OCI-LY1 (cell line): ENCODE results near the gene DCAF5.

Experiments
- H2AFZ ChIP-seq: fragments of 200-600 bp; sonication (generic), shearing (Covaris generic); 2 replicates; pipeline ENCODE4 v1.6.0; 2014; ENCODE audit warnings: antibody characterized with exemption, mild to moderate bottlenecking, low read length
- H3F3A ChIP-seq: fragments of 200-600 bp; sonication (generic), shearing (Covaris generic); 2 replicates; pipeline ENCODE4 v1.6.0; 2014; ENCODE audit warnings: mild to moderate bottlenecking, antibody characterized with exemption, low read length, moderate library complexity; ENCODE audit not compliant: insufficient read depth
- H3K27ac ChIP-seq: fragments of 200-600 bp; sonication (generic); 2 replicates; pipeline ENCODE4 v1.5.1; 2014; ENCODE audit warnings: low read length, mixed run types, mild to moderate bottlenecking, low read depth; ENCODE audit not compliant: poor library complexity, severe bottlenecking
- H3K27me3 ChIP-seq: fragments of 200-600 bp; sonication (generic); 2 replicates; pipeline ENCODE4 v1.6.0; 2014; ENCODE audit warnings: antibody characterized with exemption, mild to moderate bottlenecking, low read length, moderate library complexity; ENCODE audit not compliant: insufficient read depth
- H3K36me3 ChIP-seq: fragments of 200-600 bp; sonication (generic); 2 replicates; pipeline ENCODE4 v1.6.1; 2014; ENCODE audit warnings: mild to moderate bottlenecking, antibody characterized with exemption, low read length, moderate library complexity, mixed read lengths; ENCODE audit not compliant: insufficient read depth
- H3K4me1 ChIP-seq: fragments of 200-600 bp; sonication (generic); 2 replicates; pipeline ENCODE4 v1.5.1; 2014; ENCODE audit warnings: mild to moderate bottlenecking, low read length, moderate library complexity; ENCODE audit not compliant: insufficient read depth, severe bottlenecking
- H3K4me2 ChIP-seq: fragments of 200-600 bp; sonication (generic), shearing (Covaris generic); 2 replicates; pipeline ENCODE4 v1.6.1; 2014; ENCODE audit warnings: low read length
- H3K4me3 ChIP-seq: fragments of 200-600 bp; sonication (generic); 2 replicates; pipeline ENCODE4 v1.5.1; 2014; ENCODE audit warnings: low read length, low read depth, mild to moderate bottlenecking, mixed read lengths; ENCODE audit not compliant: poor library complexity, severe bottlenecking
- H3K79me2 ChIP-seq: fragments of 200-600 bp; shearing (Covaris generic); 2 replicates; pipeline ENCODE4 v1.6.1; 2016; ENCODE audit warnings: mixed run types, low read length, mixed read lengths; ENCODE audit not compliant: insufficient read depth
- H3K9ac ChIP-seq: fragments of 200-600 bp; sonication (generic), shearing (Covaris generic); 2 replicates; pipeline ENCODE4 v1.6.1; 2014; ENCODE audit warnings: mild to moderate bottlenecking, low read length, mixed read lengths
- H3K9me2 ChIP-seq: fragments of 200-600 bp; sonication (generic), shearing (Covaris generic); 2 replicates; pipeline ENCODE4 v1.6.1; 2014; ENCODE audit warnings: low read depth, mild to moderate bottlenecking, low read length, mixed read lengths
- H3K9me3 ChIP-seq: fragments of 200-600 bp; shearing (Covaris generic); 2 replicates; pipeline ENCODE4 v1.6.1; 2014; ENCODE audit warnings: low read length, mixed read lengths
- H4K20me1 ChIP-seq: fragments of 200-600 bp; sonication (generic), shearing (Covaris generic); 2 replicates; pipeline ENCODE4 v1.6.0; 2016; ENCODE audit warnings: mild to moderate bottlenecking, low read length; ENCODE audit not compliant: insufficient read depth
- EZH2 ChIP-seq: fragments of 200-600 bp; sonication (generic), shearing (Covaris generic); IDR thresholded peaks from 2 replicates; pipeline ENCODE4 v1.8.0; 2017; ENCODE audit warnings: borderline replicate concordance, mixed run types, mild to moderate bottlenecking, antibody characterized with exemption, low read length, moderate library complexity, mixed read lengths
- TF ChIP-seq, protein P1 (sequence below): fragments of 200-600 bp; sonication (generic), shearing (Covaris generic); IDR thresholded peaks from 2 replicates; pipeline ENCODE4 v1.5.1; 2017; ENCODE audit warnings: mild to moderate bottlenecking, antibody characterized with exemption, low read length, moderate library complexity, mixed read lengths

The DCAF5 gene

DNA sequence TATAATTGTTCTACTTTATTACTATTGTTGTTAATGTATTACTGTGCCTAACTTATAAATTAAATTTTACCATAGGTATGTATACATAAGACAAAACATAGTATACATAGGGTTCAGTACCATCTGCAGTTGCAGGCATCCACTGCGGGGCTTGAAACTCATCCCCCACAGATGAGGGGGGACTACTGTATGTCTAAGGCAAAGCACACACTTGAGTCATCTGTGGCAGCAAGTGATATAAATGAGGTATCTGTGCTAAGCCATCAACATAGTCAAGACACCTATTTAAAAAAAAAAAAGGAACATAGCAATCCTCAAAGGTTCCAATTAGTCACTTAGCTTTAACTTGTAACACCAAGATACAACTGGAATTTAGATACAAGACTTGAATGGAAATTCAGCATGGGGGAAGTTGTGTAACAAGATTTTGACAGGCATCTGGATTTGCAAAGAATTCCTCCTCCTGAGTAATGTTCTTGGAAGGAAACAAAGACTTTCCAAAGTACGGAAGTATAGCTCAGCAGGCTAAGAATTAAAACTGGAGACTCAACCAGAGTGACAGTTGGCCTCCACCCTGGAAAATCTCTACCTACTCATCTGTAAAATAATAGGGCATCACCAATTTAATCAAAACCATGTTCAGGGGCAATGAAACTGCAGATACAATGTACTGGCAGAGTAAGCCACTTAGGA is 14.9 kb downstream of the DCAF5 start:
- no peak overlapping the region for H2AFZ ChIP-seq
- no peaks in the 10 kb centered on the region for H3K27me3 ChIP-seq
- no peaks in the 10 kb centered on the region for H3F3A ChIP-seq
- peaks cover 47% of the 10 kb centered on the region for H3K79me2 ChIP-seq
- H3K9me2 ChIP-seq, result no peaks in the 10 kb centered on the region
- H3K36me3 ChIP-seq, result peaks cover 8% of the 10 kb centered on the region; the same call in 1 of the 2 replicates
- no peaks in the 10 kb centered on the region for H4K20me1 ChIP-seq
- H3K9ac ChIP-seq, result no peak overlapping the region
- TF ChIP-seq, protein P1, sequence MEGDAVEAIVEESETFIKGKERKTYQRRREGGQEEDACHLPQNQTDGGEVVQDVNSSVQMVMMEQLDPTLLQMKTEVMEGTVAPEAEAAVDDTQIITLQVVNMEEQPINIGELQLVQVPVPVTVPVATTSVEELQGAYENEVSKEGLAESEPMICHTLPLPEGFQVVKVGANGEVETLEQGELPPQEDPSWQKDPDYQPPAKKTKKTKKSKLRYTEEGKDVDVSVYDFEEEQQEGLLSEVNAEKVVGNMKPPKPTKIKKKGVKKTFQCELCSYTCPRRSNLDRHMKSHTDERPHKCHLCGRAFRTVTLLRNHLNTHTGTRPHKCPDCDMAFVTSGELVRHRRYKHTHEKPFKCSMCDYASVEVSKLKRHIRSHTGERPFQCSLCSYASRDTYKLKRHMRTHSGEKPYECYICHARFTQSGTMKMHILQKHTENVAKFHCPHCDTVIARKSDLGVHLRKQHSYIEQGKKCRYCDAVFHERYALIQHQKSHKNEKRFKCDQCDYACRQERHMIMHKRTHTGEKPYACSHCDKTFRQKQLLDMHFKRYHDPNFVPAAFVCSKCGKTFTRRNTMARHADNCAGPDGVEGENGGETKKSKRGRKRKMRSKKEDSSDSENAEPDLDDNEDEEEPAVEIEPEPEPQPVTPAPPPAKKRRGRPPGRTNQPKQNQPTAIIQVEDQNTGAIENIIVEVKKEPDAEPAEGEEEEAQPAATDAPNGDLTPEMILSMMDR, result no peak
- no peak for TF ChIP-seq EZH2
- no peak overlapping the region for H3K4me3 ChIP-seq
- H3K9me3 ChIP-seq, result no peaks in the 10 kb centered on the region
- H3K4me2 ChIP-seq, result no peak overlapping the region
- peaks cover 23% of the 10 kb centered on the region for H3K4me1 ChIP-seq
- H3K27ac ChIP-seq, result no peak overlapping the region

- H3K9ac ChIP-seq, result no peak overlapping the region
- H3K27me3 ChIP-seq, result no peaks in the 10 kb centered on the region
- H3K27ac ChIP-seq, result no peak overlapping the region
- no peak overlapping the region for H3K4me2 ChIP-seq
- peaks cover 24% of the 10 kb centered on the region for H3K4me1 ChIP-seq
- peaks cover 47% of the 10 kb centered on the region for H3K79me2 ChIP-seq
- no peak overlapping the region for H2AFZ ChIP-seq
- H3K4me3 ChIP-seq, result no peak overlapping the region
- peaks cover 8% of the 10 kb centered on the region; the same call in 1 of the 2 replicates for H3K36me3 ChIP-seq
- TF ChIP-seq, protein P1, result no peak
- TF ChIP-seq EZH2, result no peak
- H3K9me3 ChIP-seq, result no peaks in the 10 kb centered on the region
- H4K20me1 ChIP-seq, result no peaks in the 10 kb centered on the region
- H3K9me2 ChIP-seq, result no peaks in the 10 kb centered on the region
- H3F3A ChIP-seq, result no peaks in the 10 kb centered on the region
These were observed 15.5 kb downstream of the DCAF5 start for GRCh38 chr14:69137416-69137815.

GRCh38 chr14:69135133-69135532 is 17.8 kb downstream of the DCAF5 start:
- H3K4me3 ChIP-seq, result no peak overlapping the region
- H4K20me1 ChIP-seq, result no peaks in the 10 kb centered on the region
- peaks cover 8% of the 10 kb centered on the region; the same call in 1 of the 2 replicates for H3K36me3 ChIP-seq
- TF ChIP-seq, protein P1, result no peak
- no peak for TF ChIP-seq EZH2
- no peaks in the 10 kb centered on the region for H3F3A ChIP-seq
- no peak overlapping the region for H2AFZ ChIP-seq
- peaks cover 39% of the 10 kb centered on the region for H3K79me2 ChIP-seq
- no peak overlapping the region for H3K9ac ChIP-seq
- no peaks in the 10 kb centered on the region for H3K9me2 ChIP-seq
- no peak overlapping the region for H3K27ac ChIP-seq
- no peaks in the 10 kb centered on the region for H3K9me3 ChIP-seq
- no peaks in the 10 kb centered on the region for H3K27me3 ChIP-seq
- H3K4me2 ChIP-seq, result no peak overlapping the region
- H3K4me1 ChIP-seq, result peaks cover 31% of the 10 kb centered on the region
